ENCODE data around the gene UBE2QL1. TPM values are rescaled to one million over a fixed set of nuclear protein-coding genes. Genes with fewer than 3 reads are reported as not detected.

UBE2QL1 gene
- total RNA-seq, 2 donors from 2014 or later = 2.5 to 8.6 TPM

DNA sequence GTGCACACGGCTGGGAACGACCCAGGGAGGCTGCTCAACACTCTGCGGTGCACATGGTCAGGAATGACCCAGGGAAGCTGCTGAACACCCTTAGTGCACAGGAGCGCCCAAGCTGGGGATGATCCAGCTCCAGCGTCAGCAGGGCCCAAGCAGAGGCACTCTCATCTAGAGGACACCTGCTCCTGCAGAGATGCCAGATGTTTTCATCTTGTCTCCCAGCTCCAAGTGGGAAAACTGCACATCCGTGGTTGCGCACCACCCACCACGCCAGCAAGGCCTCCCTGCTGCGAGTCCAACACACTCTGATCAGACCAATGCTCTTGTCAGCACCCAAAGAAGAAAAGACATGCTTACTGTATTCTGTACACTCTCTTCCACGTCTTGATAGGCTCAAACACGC, 34.1 kb downstream of the UBE2QL1 start:
- Histone ChIP-seq H3K4me1 (replicated peaks) (no peaks in the 10 kb centered on the region), H3K27me3 (replicated peaks; ENCODE audit: insufficient read depth) (no peaks in the 10 kb centered on the region), H3K4me3 (no peak overlapping the region), H3K9me3 (no peaks in the 10 kb centered on the region), H3K36me3 (no peaks in the 10 kb centered on the region), H3K27ac (no peak overlapping the region)
- intact Hi-C loops (cut with DNase I) = no loop called here
- DNase-seq (ENCODE audit: low spot score) = no peak
- TF ChIP-seq POLR2A (IDR thresholded peaks at IDR 0.05) = no peak
- TF ChIP-seq, protein P1, sequence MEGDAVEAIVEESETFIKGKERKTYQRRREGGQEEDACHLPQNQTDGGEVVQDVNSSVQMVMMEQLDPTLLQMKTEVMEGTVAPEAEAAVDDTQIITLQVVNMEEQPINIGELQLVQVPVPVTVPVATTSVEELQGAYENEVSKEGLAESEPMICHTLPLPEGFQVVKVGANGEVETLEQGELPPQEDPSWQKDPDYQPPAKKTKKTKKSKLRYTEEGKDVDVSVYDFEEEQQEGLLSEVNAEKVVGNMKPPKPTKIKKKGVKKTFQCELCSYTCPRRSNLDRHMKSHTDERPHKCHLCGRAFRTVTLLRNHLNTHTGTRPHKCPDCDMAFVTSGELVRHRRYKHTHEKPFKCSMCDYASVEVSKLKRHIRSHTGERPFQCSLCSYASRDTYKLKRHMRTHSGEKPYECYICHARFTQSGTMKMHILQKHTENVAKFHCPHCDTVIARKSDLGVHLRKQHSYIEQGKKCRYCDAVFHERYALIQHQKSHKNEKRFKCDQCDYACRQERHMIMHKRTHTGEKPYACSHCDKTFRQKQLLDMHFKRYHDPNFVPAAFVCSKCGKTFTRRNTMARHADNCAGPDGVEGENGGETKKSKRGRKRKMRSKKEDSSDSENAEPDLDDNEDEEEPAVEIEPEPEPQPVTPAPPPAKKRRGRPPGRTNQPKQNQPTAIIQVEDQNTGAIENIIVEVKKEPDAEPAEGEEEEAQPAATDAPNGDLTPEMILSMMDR (IDR thresholded peaks at IDR 0.05) = no peak
- TF ChIP-seq POLR2AphosphoS5 (IDR thresholded peaks at IDR 0.05) = no peak
- 95% methylated on average over 11 of the region's 11 CpGs for WGBS

DNA sequence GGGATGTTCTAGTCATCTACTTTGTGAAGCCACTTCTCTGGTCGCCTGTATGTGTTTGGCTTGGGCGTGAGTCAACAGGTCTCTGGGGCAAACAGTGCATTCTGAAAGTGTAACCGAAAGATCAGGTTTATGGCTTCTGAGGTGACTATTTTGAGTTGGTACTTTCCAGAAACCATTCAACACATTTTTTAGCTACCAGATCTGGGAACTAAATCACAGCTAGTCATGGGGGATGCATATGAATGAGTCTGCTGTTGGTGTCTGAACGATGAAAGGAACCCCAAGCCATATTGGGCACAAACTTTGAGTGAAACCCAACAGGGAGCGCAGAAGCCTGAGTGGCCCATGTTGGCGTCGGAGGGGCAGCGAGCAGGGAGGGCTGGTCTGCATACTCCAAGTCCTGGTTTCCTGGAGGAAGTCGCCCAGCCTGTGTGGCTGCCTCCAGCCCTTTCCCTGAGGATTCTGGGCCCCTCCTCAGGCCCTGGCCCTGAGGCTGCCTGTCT, 35.3 kb downstream of the UBE2QL1 start:
- no peak for DNase-seq (ENCODE audit: low spot score)
- no peaks in the 10 kb centered on the region for H3K36me3 ChIP-seq
- no peaks in the 10 kb centered on the region for H3K4me1 ChIP-seq (replicated peaks)
- H3K27me3 ChIP-seq (replicated peaks; ENCODE audit: insufficient read depth) = no peaks in the 10 kb centered on the region
- intact Hi-C loops (cut with DNase I) = no loop called here
- TF ChIP-seq POLR2AphosphoS5 (IDR thresholded peaks at IDR 0.05) = no peak
- TF ChIP-seq, protein P1 (IDR thresholded peaks at IDR 0.05) = no peak
- no peak for TF ChIP-seq POLR2A (IDR thresholded peaks at IDR 0.05)
- no peak overlapping the region for H3K27ac ChIP-seq
- 86% methylated on average over 9 of the region's 9 CpGs for WGBS
- H3K9me3 ChIP-seq = no peaks in the 10 kb centered on the region
- no peak overlapping the region for H3K4me3 ChIP-seq

DNA sequence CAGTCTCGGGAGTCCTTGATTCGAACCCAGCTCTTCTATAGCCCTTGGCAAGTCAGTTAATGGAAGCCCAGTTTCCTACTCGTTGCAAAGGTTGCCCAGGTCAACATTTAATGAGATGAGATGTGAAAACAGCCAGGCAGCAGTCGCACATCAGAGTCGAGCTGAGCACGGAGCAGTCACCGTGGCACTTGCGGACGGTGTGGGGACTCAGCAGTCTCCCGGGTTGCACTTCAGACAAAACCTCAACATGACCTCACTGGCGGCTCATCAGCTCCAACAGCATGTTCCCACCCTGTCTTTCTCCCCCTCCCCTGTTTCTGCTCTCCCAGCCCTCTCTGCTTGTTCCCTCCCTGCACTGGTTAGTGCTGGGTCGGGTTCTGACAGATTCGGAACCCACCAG, 35.8 kb downstream of the UBE2QL1 start:
- H3K27me3 ChIP-seq (replicated peaks; ENCODE audit: insufficient read depth) = no peaks in the 10 kb centered on the region
- TF ChIP-seq POLR2AphosphoS5 (IDR thresholded peaks at IDR 0.05) (no peak), POLR2A (IDR thresholded peaks at IDR 0.05) (no peak)
- TF ChIP-seq, protein P1 (IDR thresholded peaks at IDR 0.05) = no peak
- no peaks in the 10 kb centered on the region for H3K4me1 ChIP-seq (replicated peaks)
- no peak for DNase-seq (ENCODE audit: low spot score)
- H3K27ac ChIP-seq = no peak overlapping the region
- 85% methylated on average over 13 of the region's 13 CpGs for WGBS
- H3K36me3 ChIP-seq = no peaks in the 10 kb centered on the region
- intact Hi-C loops (cut with DNase I) = no loop called here
- H3K9me3 ChIP-seq = no peaks in the 10 kb centered on the region
- no peak overlapping the region for H3K4me3 ChIP-seq

DNA sequence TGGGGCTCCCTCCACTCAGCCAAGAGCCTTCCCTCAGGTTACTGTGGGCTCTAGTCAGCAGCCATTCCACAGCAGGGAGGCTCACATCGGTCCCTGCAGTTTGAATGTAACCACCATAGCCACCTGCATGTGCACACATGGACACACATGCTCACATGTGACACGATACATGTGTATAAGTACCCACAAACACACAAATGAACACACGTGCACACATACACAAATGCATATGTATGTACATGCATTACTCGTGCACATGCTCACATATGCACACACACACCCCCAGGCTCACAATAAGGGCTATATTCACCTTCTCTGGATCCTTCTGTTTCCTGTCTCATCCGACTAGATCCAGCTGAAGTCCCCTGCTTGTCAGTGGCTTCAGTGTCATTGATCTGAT, 36.2 kb downstream of the UBE2QL1 start:
- Histone ChIP-seq H3K27ac (no peak overlapping the region), H3K36me3 (no peaks in the 10 kb centered on the region), H3K27me3 (replicated peaks; ENCODE audit: insufficient read depth) (no peaks in the 10 kb centered on the region), H3K9me3 (no peaks in the 10 kb centered on the region), H3K4me1 (replicated peaks) (no peaks in the 10 kb centered on the region), H3K4me3 (no peak overlapping the region)
- WGBS = 80% methylated on average over 5 of the region's 5 CpGs
- no peak for TF ChIP-seq POLR2AphosphoS5 (IDR thresholded peaks at IDR 0.05)
- TF ChIP-seq POLR2A (IDR thresholded peaks at IDR 0.05) = no peak
- TF ChIP-seq, protein P1 (IDR thresholded peaks at IDR 0.05) = no peak
- DNase-seq (ENCODE audit: low spot score) = no peak
- intact Hi-C loops (cut with DNase I) = no loop called here

DNA sequence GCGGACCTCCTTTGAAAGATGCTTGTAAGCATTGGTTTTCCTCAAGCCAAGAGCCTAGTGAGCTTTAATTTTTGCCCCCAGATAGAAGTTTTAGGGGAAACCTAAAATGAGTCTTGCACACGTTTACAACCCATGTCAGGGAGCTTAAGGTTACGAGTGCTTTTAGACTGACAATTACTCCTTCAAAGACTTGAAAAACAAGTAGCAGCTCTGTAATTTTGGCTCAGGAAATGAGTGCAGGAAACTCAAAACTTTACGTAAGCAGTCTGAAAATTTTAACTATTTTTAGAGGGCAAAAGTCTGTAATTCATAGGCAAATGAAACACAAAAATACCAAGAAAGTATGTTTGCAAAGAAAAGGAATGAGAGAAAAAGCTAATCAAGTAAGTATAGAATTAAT, 36.8 kb downstream of the UBE2QL1 start:
- no peak overlapping the region for H3K4me3 ChIP-seq
- no peaks in the 10 kb centered on the region for H3K9me3 ChIP-seq
- TF ChIP-seq, protein P1 (IDR thresholded peaks at IDR 0.05) = no peak
- no peak for TF ChIP-seq POLR2A (IDR thresholded peaks at IDR 0.05)
- TF ChIP-seq POLR2AphosphoS5 (IDR thresholded peaks at IDR 0.05) = no peak
- H3K27ac ChIP-seq = no peak overlapping the region
- no peaks in the 10 kb centered on the region for H3K27me3 ChIP-seq (replicated peaks; ENCODE audit: insufficient read depth)
- DNase-seq (ENCODE audit: low spot score) = no peak
- no peaks in the 10 kb centered on the region for H3K4me1 ChIP-seq (replicated peaks)
- WGBS = 42% methylated on average over 4 of the region's 4 CpGs
- intact Hi-C loops (cut with DNase I) = no loop called here
- no peaks in the 10 kb centered on the region for H3K36me3 ChIP-seq
